T47D (cell line): ENCODE results near the gene OSBPL8.

ENCODE experiments used
- DNase-seq, 2 experiments: peaks; one replicate each; pipeline versions ENCODE4 v3.0.0 to v3.0.0-alpha.2; 2011 to 2012; ENCODE audit warnings: low read depth in 1 of 2, low spot score in 1 of 2
- JUND ChIP-seq: IDR thresholded peaks from 2 replicates; pipeline ENCODE4 v1.6.1; 2012; ENCODE audit warnings: low read depth
- in situ Hi-C: cut with HindIII; loops from 2 replicates; pipeline ENCODE4 v1.10.0; 2016; ENCODE audit warnings: low sequenced_read_pairs, low pct_unique_long_range_greater_than_20kb

Gene OSBPL8

DNA sequence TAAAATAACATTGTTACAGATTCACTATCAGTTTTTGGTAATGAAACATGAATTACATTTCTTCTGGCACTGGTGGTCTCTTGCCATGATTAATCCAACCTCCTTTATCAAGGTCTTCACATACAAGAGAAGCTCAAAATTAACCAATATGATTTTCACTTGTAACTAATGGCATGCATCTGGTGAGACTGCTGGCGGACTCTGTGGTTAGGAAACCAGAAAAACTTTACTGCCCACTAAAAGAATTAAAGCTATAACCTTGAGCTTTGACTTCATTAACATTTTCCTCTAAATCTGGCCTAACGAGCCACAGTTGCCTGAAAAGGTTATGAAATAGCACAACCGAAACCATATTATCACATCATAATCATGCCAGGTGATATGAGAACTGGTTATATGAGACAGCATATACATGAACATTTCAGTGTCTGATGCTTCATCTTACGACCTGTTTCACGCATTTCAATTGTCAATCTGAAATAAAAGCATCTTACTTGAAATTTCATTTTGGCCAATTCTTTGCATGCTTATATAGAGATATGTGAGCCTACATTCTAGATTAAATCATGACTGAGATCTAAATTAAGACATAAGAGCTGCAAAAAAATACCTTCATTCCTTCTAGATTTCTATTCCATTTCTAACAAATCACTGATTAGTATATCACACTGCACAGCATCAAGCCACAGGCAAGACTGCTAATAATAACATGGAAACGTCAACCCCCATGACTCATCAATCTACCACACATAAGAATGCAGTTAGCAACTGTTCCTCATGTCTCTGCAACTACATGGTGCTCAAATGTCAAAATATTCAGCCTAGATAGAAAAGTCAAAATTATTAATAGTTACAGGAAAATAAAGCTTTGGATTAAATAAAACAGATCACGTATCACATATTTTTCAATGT, 89.3 kb downstream of the OSBPL8 start:
- TF ChIP-seq JUND: no peak
- in situ Hi-C loops: no loop called here
- DNase-seq: no peak

DNA sequence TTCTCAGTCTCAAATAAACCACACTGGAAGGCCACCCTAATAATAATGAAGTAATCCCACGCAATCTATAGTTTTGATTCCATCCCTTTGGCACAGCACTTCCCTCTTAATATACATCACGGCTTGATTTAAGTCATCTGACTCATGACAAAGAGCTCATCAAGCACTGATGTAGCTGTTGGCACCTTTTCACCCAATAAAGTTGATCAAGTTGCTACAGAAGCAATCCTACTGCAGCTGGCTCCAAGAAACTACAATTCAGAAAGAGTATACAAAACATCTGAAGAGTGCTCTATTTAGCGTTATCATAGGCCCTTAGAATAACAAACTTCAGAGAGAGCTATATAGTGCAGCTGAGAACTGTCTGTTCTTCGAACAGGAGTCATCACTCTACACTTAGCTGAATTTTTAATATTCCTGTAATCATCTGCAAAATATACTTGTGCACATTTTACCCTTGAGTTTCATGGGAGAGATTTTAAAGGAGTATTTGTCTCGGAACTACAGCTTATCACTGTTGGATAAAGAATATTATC, 94.9 kb downstream of the OSBPL8 start:
- no peak for TF ChIP-seq JUND
- in situ Hi-C loops: no loop called here
- no peak for DNase-seq

DNA sequence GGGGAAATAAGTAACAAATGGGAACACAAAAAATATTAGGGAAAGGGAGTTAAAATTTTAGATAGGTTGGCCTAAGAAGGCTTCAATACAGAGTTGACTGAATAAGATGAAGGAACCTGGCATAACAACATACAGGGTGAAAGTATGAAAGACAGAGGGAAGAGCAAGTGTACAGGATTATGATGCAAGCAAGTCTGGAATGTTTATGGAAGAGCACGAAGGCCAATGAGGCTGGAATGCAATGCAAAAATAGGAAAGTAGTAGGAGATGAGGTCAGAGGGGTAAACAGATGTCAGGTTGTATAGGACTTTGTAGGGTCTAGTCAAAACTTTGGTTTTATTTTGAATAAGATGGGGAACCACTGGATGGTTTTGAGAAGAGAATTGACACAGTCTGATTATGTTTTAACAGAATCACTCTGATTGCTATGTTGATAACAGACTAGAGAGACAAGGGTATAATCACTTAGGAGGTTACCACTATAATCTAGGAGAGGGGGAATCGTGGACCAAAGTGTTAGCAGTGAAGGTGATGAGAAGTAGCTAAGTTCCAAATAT, 96.8 kb downstream of the OSBPL8 start:
- in situ Hi-C loops: no loop called here
- DNase-seq: no peak
- no peak for TF ChIP-seq JUND

DNA sequence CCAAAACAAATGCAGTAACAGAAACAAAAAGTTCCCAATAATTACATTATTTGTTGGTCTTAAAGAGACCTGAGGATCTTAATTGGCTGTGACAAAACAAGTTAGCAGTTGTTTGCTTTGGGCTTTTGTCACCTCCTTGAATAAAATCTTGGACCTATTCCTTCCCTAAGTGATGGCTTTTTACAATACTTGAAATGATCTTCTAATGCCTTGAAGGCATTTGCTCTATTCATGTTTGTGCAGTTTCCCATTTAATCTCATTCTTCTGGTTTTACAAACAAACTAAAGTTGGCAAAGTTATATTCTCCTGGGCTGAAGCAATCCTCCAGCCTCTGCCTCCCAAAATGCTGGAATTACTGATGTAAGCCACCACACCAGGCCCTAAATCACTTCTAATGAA, 98.8 kb downstream of the OSBPL8 start:
- no peak for DNase-seq
- TF ChIP-seq JUND: no peak
- in situ Hi-C loops: no loop called here

DNA sequence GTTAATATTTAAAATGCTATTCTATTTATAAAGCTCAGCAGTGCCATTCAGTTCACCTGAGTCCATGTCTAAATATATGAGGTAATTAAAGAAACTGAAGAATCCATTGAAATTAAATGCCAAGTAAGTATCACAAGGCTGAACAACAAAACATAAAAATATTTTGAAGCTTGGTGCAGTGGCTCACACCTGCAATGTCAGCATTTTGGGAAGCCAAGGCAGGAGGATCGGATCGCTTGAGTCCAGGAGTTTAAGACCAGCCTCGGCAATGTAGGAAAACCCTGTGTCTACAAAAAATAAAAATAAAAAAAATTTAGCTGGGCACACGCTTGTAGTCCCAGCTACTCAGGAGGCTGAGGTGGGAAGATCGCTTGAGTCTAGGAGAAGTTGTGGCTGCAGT, 101.8 kb downstream of the OSBPL8 start:
- no peak for TF ChIP-seq JUND
- in situ Hi-C loops: no loop called here
- DNase-seq: no peak

DNA sequence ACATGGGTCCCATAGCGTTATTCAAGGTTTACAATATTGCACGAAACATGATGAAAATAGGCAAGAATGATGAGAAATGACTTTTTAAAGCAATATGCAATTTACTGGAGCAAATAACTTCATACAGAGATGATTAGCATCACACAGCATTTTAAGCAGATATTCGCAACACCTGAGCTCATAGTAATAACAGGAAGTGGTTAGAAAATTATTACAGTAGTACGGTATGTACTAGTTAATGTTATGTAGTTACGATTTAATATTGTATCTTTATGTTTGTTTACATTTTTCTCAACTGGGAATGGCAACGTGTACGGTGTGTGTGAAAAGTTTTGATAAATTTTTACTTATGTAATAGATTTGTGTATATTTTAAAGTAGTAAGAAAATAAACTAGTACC, 102.6 kb downstream of the OSBPL8 start:
- no peak for TF ChIP-seq JUND
- DNase-seq: no peak
- in situ Hi-C loops: no loop called here

DNA sequence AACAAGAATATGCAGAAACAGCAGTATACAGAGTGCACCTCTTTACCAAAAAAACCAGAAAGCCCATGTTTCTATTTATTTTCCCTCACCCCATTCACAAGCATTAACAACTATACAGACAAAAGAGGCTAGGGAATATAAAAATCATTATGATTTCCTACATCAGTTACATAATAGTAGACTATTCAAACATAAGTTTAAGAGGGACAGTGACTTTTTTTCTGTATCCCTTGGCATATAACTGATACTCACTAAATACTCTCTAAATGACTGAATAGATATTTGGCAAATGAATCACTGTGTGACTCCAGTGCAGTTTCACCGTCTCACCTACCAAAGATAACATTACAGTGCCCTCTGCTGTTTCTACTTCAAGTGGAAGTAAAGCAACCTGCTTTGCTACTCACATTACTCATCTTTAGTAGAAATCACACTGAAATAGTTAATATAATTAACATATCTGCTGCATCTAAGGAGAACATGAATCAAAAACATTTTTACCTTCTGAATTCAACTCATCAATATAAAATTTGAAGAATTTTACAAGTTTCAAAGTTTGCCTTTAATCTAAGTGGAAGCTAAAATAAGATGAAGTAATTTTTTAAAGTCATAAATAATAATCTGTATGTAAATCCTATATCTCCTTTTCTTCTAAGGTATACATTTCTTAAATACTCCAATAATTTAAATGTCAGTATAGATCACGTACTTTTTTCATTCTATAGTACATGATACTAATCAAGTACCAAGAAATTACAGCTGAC, 103.8 kb downstream of the OSBPL8 start:
- DNase-seq: peak; percentile 26 to 85
- in situ Hi-C loops: no loop called here
- TF ChIP-seq JUND: 0 out of 2 replicates have a peak, but pooled peaks have one; percentile 22

DNA sequence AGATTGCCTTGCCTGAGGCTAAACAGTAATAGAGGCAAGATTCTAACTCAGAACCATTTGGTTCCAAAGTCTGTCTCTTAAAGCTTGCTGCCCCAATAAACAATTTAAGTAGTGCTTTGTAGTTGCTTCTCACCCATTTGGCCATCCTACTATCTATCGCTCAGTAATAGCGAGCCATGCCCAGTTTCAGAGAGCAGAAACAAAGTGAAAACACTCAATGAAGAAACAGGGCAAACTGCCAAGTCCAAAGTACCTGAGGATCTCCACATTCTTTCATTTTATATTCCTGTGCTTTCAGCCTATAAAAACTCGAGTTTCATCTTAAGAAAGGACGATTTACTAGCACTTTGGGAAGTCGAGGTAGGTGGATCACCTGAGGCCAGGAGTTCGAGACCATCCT, 108.0 kb downstream of the OSBPL8 start:
- no peak for DNase-seq
- in situ Hi-C loops: no loop called here
- no peak for TF ChIP-seq JUND

DNA sequence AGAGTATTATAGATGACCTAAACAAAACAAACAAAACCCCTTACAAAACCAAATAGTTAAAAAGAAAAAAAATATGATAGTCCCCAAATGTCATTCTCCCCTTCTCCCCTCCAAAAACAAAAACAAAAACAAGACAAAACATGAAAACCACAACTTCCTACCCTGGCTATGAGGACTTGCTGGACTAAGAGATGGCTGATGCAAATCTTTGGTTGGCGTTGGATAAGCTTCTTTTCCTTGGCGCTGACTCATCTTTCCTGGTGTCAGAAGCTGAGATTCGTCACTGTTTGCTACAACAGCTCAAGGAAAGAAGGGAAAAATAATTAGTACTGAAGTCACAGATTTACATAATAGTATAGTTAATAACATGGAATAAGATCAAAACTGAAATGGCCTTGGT, 108.9 kb downstream of the OSBPL8 start:
- no peak for DNase-seq
- in situ Hi-C loops: no loop called here

DNA sequence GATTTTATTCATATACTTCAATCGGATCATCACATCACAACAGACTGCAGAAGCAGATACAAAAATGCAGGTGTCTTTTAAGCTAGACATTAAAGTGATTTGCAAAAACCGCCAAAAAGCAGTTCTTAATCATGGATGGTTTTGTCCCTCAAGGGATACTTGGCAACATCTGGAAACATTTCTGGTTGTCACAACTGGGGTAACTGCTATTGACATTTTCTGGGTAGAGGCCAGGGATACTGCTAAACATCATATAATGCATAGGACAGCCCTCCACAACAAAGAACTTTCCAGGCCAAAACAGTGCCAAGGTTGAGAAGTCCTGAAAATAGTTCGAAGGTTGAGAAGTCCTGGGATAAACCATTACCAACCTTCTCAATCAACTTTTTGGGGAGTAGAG, 109.6 kb downstream of the OSBPL8 start:
- no peak for TF ChIP-seq JUND
- DNase-seq: no peak
- in situ Hi-C loops: no loop called here

More for the DNA sequence above, 108.9 kb downstream of the OSBPL8 start:
- TF ChIP-seq JUND: no peak

DNA sequence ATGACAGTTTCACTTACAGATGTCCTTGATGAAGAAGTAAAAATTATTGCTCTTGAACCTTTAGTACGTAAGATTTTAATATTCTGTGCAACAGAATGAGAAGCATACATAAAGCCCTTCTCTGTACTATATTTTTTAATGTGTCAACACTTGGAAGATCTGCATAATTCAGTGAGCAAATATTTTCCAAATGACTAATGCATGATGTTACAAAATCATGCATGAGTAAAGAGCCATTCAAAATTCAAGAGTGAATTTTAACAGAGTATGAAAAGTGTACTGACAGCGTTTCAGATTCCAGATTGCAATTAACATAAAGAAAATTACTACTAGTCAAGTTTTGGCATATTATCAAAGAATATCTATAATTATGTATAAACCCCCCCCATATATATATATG, 110.0 kb downstream of the OSBPL8 start:
- TF ChIP-seq JUND: no peak
- in situ Hi-C loops: no loop called here
- DNase-seq: no peak

DNA sequence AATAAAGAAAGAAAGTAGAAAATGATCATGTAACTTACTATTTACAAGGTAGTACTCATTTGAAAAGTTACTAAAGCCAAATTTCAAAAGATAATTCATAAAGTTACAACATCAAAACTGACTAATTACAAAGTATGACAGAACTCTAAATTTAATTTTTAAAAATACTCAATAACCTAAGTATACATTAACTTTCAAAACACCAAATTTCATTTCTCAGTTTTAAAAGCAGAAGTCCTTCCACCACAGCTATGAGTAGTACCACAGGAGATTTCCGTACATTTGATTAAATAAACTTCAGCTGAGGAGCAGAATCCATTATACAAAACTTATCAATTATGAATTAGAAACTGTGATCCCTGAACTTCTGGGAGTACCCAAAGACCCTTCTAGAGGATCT, 110.6 kb downstream of the OSBPL8 start:
- in situ Hi-C loops: no loop called here
- TF ChIP-seq JUND: no peak
- DNase-seq: no peak

DNA sequence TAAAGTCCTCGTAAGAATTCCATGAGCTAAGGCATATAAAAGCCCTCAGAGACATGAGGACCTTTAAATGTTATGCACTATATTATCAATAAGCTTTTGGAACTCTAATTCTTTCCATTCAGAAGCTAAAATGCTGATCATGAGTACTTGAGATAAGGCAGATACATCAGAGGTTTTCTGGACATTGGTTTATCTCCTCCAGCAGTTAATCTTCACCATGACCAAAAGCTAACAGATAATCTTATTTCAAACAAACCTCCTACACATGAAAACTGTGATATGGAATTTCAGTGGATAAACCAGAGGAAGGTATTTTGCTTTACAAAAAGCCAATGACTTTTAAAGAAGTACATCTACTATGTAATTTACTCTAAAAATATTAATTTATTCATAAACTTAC, 113.5 kb downstream of the OSBPL8 start:
- in situ Hi-C loops: no loop called here
- TF ChIP-seq JUND: no peak
- DNase-seq: no peak
